ENCODE results near the gene NRXN3. TPM values are rescaled to one million over a fixed set of nuclear protein-coding genes. Genes with fewer than 3 reads are reported as not detected.
A peak's percentile ranks its signal among the peaks of the same experiment; 100 is the strongest.

NRXN3 gene
- total and polyA plus RNA-seq, 2 of the 4 experiments (the other 2 are of a cell fraction) = 4.8 to 25.1 TPM

GRCh38 chr14:79548836-79549235 lies 1378.7 kb downstream of the NRXN3 start:
- H2AFZ ChIP-seq (replicated peaks; ENCODE audit: low read length, poor library complexity) = no peak overlapping the region
- peaks cover 10% of the 10 kb centered on the region; the same call in 1 of the 2 replicates for H3K4me1 ChIP-seq (ENCODE audit: control insufficient read depth, insufficient read depth, low read length)
- H3K4me2 ChIP-seq (ENCODE audit: low read depth, low read length) = no peak overlapping the region
- no peak overlapping the region for H2AK9ac ChIP-seq (replicated peaks; ENCODE audit: low read depth, low read length, poor library complexity)
- no peak overlapping the region for H3K4ac ChIP-seq (ENCODE audit: low read depth, low read length)
- H4K8ac ChIP-seq (ENCODE audit: low read depth in 2 of 2, low read length in 2 of 2) = no peak overlapping the region
- TF ChIP-seq NFE2L2 (IDR thresholded peaks at IDR 0.05; ENCODE audit: low read depth, low read length) (no peak), MXI1 (IDR thresholded peaks at IDR 0.05; ENCODE audit: borderline replicate concordance, low read depth, low read length) (no peak), FOS (IDR thresholded peaks at IDR 0.05; ENCODE audit: low read depth, low read length) (no peak), MAFK (IDR thresholded peaks at IDR 0.05; ENCODE audit: low read depth, low read length) (no peak), CHD1 (IDR thresholded peaks at IDR 0.05; ENCODE audit: low read depth, low read length) (no peak), CEBPB (IDR thresholded peaks at IDR 0.05; ENCODE audit: low read depth, low read length) (no peak), RCOR1 (IDR thresholded peaks at IDR 0.05; ENCODE audit: insufficient replicate concordance, low read length) (no peak), SMC3 (IDR thresholded peaks at IDR 0.05; ENCODE audit: low read depth, low read length) (no peak)
- TF ChIP-seq, protein P1, sequence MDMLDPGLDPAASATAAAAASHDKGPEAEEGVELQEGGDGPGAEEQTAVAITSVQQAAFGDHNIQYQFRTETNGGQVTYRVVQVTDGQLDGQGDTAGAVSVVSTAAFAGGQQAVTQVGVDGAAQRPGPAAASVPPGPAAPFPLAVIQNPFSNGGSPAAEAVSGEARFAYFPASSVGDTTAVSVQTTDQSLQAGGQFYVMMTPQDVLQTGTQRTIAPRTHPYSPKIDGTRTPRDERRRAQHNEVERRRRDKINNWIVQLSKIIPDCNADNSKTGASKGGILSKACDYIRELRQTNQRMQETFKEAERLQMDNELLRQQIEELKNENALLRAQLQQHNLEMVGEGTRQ (IDR thresholded peaks at IDR 0.05; ENCODE audit: low read depth, low read length) = no peak
- TF ChIP-seq, protein P2, sequence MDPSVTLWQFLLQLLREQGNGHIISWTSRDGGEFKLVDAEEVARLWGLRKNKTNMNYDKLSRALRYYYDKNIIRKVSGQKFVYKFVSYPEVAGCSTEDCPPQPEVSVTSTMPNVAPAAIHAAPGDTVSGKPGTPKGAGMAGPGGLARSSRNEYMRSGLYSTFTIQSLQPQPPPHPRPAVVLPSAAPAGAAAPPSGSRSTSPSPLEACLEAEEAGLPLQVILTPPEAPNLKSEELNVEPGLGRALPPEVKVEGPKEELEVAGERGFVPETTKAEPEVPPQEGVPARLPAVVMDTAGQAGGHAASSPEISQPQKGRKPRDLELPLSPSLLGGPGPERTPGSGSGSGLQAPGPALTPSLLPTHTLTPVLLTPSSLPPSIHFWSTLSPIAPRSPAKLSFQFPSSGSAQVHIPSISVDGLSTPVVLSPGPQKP (IDR thresholded peaks at IDR 0.05; ENCODE audit: borderline replicate concordance, low read depth, low read length) = no peak
- TF ChIP-seq, protein P3, sequence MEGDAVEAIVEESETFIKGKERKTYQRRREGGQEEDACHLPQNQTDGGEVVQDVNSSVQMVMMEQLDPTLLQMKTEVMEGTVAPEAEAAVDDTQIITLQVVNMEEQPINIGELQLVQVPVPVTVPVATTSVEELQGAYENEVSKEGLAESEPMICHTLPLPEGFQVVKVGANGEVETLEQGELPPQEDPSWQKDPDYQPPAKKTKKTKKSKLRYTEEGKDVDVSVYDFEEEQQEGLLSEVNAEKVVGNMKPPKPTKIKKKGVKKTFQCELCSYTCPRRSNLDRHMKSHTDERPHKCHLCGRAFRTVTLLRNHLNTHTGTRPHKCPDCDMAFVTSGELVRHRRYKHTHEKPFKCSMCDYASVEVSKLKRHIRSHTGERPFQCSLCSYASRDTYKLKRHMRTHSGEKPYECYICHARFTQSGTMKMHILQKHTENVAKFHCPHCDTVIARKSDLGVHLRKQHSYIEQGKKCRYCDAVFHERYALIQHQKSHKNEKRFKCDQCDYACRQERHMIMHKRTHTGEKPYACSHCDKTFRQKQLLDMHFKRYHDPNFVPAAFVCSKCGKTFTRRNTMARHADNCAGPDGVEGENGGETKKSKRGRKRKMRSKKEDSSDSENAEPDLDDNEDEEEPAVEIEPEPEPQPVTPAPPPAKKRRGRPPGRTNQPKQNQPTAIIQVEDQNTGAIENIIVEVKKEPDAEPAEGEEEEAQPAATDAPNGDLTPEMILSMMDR (conservative IDR thresholded peaks at IDR 0.05; ENCODE audit: low read depth, low read length) = no peak
- H4K20me1 ChIP-seq (ENCODE audit: insufficient read depth, low read length) = no peaks in the 10 kb centered on the region
- no peak overlapping the region for H2BK5ac ChIP-seq (ENCODE audit: low read depth, low read length, poor library complexity, severe bottlenecking)
- H4K91ac ChIP-seq (ENCODE audit: insufficient read depth, low read depth, low read length) = no peak overlapping the region
- no peak for ATAC-seq (ENCODE audit: low read depth)
- no peak overlapping the region for H3K27ac ChIP-seq (ENCODE audit: insufficient read depth, low read length)
- BruUV-seq (replicated peaks) = no TSS peak
- H3K14ac ChIP-seq (replicated peaks; ENCODE audit: low read depth, low read length) = 0 out of 2 replicates have a peak overlapping the region, but pooled peaks have one; percentile 14
- no peak for DNase-seq
- no peaks in the 10 kb centered on the region for H3K27me3 ChIP-seq (ENCODE audit: control insufficient read depth, insufficient read depth, low read length)
- no peak overlapping the region for H3K23ac ChIP-seq (ENCODE audit: low read depth, low read length)
- peak overlapping the region; percentile 64; the same call in 1 of the 2 replicates for H2AK5ac ChIP-seq (ENCODE audit: low read depth, low read length)
- peak overlapping the region; percentile 42; the same call in 1 of the 2 replicates for H4K5ac ChIP-seq (ENCODE audit: low read depth, low read length)
- no peaks in the 10 kb centered on the region for H3K36me3 ChIP-seq (ENCODE audit: control insufficient read depth, insufficient read depth, low read length)
- no peaks in the 10 kb centered on the region for H3K79me1 ChIP-seq (ENCODE audit: low read depth in 1 of 2, low read length in 2 of 2)
- no peak overlapping the region for H3K4me3 ChIP-seq (ENCODE audit: insufficient read depth, low read depth, low read length)
- H3K56ac ChIP-seq (ENCODE audit: extremely low read depth, insufficient read depth, low read length) = no peak overlapping the region
- POLR2A ChIA-PET (ENCODE audit: unreplicated experiment) = no interaction called here
- H3K9ac ChIP-seq (ENCODE audit: low read depth, low read length) = no peak overlapping the region
- dilution Hi-C loops (cut with HindIII; ENCODE audit: low sequenced_read_pairs, unreplicated experiment) = no loop called here
- CTCF ChIA-PET = interaction anchor here (0.9 kb wide), 1 partner anchor 33 kb away, joined by 6 read pairs; no protein-coding TSS in a partner anchor
- no peaks in the 10 kb centered on the region for H3K9me1 ChIP-seq (ENCODE audit: insufficient read depth, low read length)
- no peak overlapping the region; the same call in 1 of the 2 replicates for H2BK120ac ChIP-seq (ENCODE audit: low read depth, low read length)
- in situ Hi-C loops (cut with MboI; ENCODE audit: low sequenced_read_pairs) = no loop called here
- no CpG with 5 or more reads among the region's 1 CpG for WGBS, 2 experiments (ENCODE audit: extremely low coverage in 2 of 2, insufficient read length in 1 of 2)
- peak overlapping the region; percentile 72; the same call in 1 of the 2 replicates for H3K18ac ChIP-seq (ENCODE audit: low read depth, low read length)
- no peak overlapping the region for H2BK20ac ChIP-seq (ENCODE audit: low read depth, low read length)
- intact Hi-C loops (cut with micrococcal nuclease) = no loop called here
- H2BK15ac ChIP-seq (ENCODE audit: low read depth, low read length) = peak overlapping the region; percentile 64; the same call in 1 of the 3 replicates
- H3K9me3 ChIP-seq (ENCODE audit: control insufficient read depth, insufficient read depth, low read length) = no peaks in the 10 kb centered on the region

Measured in IMR-90 (cell line).